CD4-positive, alpha-beta T cell (primary cell): ENCODE measurements around the gene NUDT11. TPM values are rescaled to one million over a fixed set of nuclear protein-coding genes. Genes with fewer than 3 reads are reported as not detected.
"Not testable (repeated sequence)": the region's sequence is repeated elsewhere in the genome, so short reads cannot be mapped to it uniquely, and the experiment has no call there.

ENCODE experiments used
- ATAC-seq: fragments of 200-7000 bp; cut with Tn5 transposase; one replicate; pipeline ENCODE4 v1.10.0; 2022; ENCODE audit warnings: mild to moderate bottlenecking; ENCODE audit not compliant: poor library complexity
- CTCF ChIA-PET: fragments of 350-600 bp; sonication (Branson Sonifier 250); formaldehyde crosslinking; loops from one replicate; lab custom pipeline; 2021; ENCODE audit warnings: antibody characterized with exemption, inconsistent platforms; lab: Charles Lee
- POLR2A ChIA-PET: fragments of 350-600 bp; sonication (Branson Sonifier 250); formaldehyde crosslinking; loops from one replicate; lab custom pipeline; 2021; ENCODE audit warnings: antibody characterized with exemption, inconsistent platforms; lab: Charles Lee
- DNase-seq, 14 experiments: peaks; one replicate each; pipeline ENCODE4 v3.0.0-alpha.2; 2013 to 2020; ENCODE audit warnings: mixed read lengths in 2 of 14
- H3K27ac ChIP-seq, 2 donors: one replicate each; pipeline versions ENCODE4 v1.5.1 to v1.7.0; 2013; ENCODE audit warnings: low read length in 2 of 2, low read depth in 1 of 2, mild to moderate bottlenecking in 1 of 2
- H3K27me3 ChIP-seq, 2 experiments: 1 replicate in 1 of 2; 2 replicates in 1 of 2; pipeline versions ENCODE4 v1.6.1 to v1.7.0; 2013; ENCODE audit warnings: low read length in 2 of 2, control low read depth in 1 of 2, mild to moderate bottlenecking in 1 of 2, moderate library complexity in 1 of 2; ENCODE audit not compliant: insufficient read depth in 2 of 2, control insufficient read depth in 1 of 2
- H3K36me3 ChIP-seq: one replicate; pipeline ENCODE4 v1.6.1; 2013; ENCODE audit warnings: low read length, control low read depth; ENCODE audit not compliant: insufficient read depth
- H3K4me1 ChIP-seq: one replicate; pipeline ENCODE4 v1.6.1; 2013; ENCODE audit warnings: low read length, control low read depth; ENCODE audit not compliant: insufficient read depth
- H3K4me3 ChIP-seq: one replicate; pipeline ENCODE4 v1.5.1; 2013; ENCODE audit warnings: mild to moderate bottlenecking, low read length, moderate library complexity
- H3K9me3 ChIP-seq, 2 experiments: 1 replicate in 1 of 2; 2 replicates in 1 of 2; pipeline versions ENCODE4 v1.6.1 to v1.7.0; 2013; ENCODE audit warnings: low read length in 2 of 2, mild to moderate bottlenecking in 2 of 2, control low read depth in 1 of 2, moderate library complexity in 1 of 2; ENCODE audit not compliant: control insufficient read depth in 1 of 2, insufficient read depth in 1 of 2
- H3K27ac Mint-ChIP-seq: one replicate; pipeline ENCODE4 v1.8.0; 2020; ENCODE audit warnings: mixed read lengths
- H3K27me3 Mint-ChIP-seq: one replicate; pipeline ENCODE4 v1.8.0; 2021; ENCODE audit warnings: mixed read lengths
- H3K36me3 Mint-ChIP-seq: one replicate; pipeline ENCODE4 v1.8.0; 2021; ENCODE audit warnings: low read depth, mixed read lengths
- H3K4me1 Mint-ChIP-seq: one replicate; pipeline ENCODE4 v1.8.0; 2021; ENCODE audit warnings: low read depth, mixed read lengths
- H3K4me3 Mint-ChIP-seq: one replicate; pipeline ENCODE4 v1.8.0; 2020; ENCODE audit warnings: mild to moderate bottlenecking, mixed read lengths
- H3K9me3 Mint-ChIP-seq: one replicate; pipeline ENCODE4 v1.8.0; 2020; ENCODE audit warnings: mixed read lengths
- intact Hi-C, 2 experiments: fragments of 100-400 bp; cut with DNase I in 1 of 2; cut with micrococcal nuclease in 1 of 2; formaldehyde crosslinking; loops; one replicate each; pipeline versions ENCODE4 v1.15.1 to v1.9.0; 2023 to 2025; cut with DNase I, micrococcal nuclease
- total RNA-seq, 174 experiments: library from RNA in 2 of 174; stranded (reverse) in 2 of 174; gene quantifications; one replicate each; pipeline ENCODE4 v1.2.3 and lab custom pipeline; 2021 to 2026
- TF ChIP-seq, protein P1 (sequence below): fragments of 200-600 bp; IDR thresholded peaks from one replicate; pipeline ENCODE4 v1.8.0; 2022; ENCODE audit warnings: antibody characterized with exemption, mild to moderate bottlenecking

The NUDT11 gene
- total RNA-seq, 2 experiments from 2014 or later: 0.20 to 0.47 TPM

DNA sequence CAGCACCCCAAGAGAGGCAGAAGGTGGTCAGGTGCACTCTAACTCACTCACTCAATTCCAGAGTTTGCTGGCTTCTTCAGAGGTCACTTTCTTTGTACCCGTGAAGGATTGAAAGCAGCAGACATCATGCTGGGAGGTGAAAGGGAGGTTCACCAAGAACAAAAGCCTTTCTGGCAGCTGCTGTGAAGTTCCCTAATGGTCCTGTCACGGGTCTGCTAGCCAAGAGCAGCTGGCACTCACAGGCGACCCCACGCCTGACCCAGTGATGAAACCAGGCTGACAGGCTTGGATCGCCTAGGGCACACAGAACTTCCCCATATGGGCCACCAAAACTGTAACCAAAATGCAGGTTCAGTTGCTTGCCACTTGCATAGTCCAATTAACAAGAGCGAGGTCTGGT, 11.8 kb downstream of the NUDT11 start:
- DNase-seq (no peak), ATAC-seq (no peak)
- Histone ChIP-seq H3K4me3 (no peak overlapping the region), H3K9me3 (no peaks in the 10 kb centered on the region), H3K27me3 (no peaks in the 10 kb centered on the region), H3K27ac (no peak overlapping the region), H3K36me3 (no peaks in the 10 kb centered on the region), H3K4me1 (no peaks in the 10 kb centered on the region)
- ChIA-PET CTCF (no interaction called here), POLR2A (no interaction called here)
- no peaks in the 10 kb centered on the region for H3K9me3 Mint-ChIP-seq
- H3K4me1 Mint-ChIP-seq: no peaks in the 10 kb centered on the region
- H3K27me3 Mint-ChIP-seq: no peaks in the 10 kb centered on the region
- H3K36me3 Mint-ChIP-seq: no peaks in the 10 kb centered on the region
- TF ChIP-seq, protein P1, sequence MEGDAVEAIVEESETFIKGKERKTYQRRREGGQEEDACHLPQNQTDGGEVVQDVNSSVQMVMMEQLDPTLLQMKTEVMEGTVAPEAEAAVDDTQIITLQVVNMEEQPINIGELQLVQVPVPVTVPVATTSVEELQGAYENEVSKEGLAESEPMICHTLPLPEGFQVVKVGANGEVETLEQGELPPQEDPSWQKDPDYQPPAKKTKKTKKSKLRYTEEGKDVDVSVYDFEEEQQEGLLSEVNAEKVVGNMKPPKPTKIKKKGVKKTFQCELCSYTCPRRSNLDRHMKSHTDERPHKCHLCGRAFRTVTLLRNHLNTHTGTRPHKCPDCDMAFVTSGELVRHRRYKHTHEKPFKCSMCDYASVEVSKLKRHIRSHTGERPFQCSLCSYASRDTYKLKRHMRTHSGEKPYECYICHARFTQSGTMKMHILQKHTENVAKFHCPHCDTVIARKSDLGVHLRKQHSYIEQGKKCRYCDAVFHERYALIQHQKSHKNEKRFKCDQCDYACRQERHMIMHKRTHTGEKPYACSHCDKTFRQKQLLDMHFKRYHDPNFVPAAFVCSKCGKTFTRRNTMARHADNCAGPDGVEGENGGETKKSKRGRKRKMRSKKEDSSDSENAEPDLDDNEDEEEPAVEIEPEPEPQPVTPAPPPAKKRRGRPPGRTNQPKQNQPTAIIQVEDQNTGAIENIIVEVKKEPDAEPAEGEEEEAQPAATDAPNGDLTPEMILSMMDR: no peak
- H3K4me3 Mint-ChIP-seq: no peak overlapping the region
- no peak overlapping the region for H3K27ac Mint-ChIP-seq
- intact Hi-C loops: no loop called here

- H3K36me3 ChIP-seq, H3K4me1 ChIP-seq, H3K36me3 Mint-ChIP-seq, H3K4me1 Mint-ChIP-seq, H3K27me3 ChIP-seq, H3K4me3 ChIP-seq, intact Hi-C loops, H3K9me3 ChIP-seq, H3K4me3 Mint-ChIP-seq, ATAC-seq, H3K27ac Mint-ChIP-seq, POLR2A ChIA-PET, CTCF ChIA-PET, DNase-seq, H3K27ac ChIP-seq, H3K9me3 Mint-ChIP-seq, H3K27me3 Mint-ChIP-seq: not testable (repeated sequence)
Measured at GRCh38 chrX:51482411-51482810, 14.0 kb downstream of the NUDT11 start.

GRCh38 chrX:51476930-51477329, 19.5 kb downstream of the NUDT11 start:
- ATAC-seq (no peak), DNase-seq (no peak)
- Histone ChIP-seq H3K36me3 (no peaks in the 10 kb centered on the region), H3K9me3 (no peaks in the 10 kb centered on the region), H3K27ac (no peak overlapping the region), H3K27me3 (no peaks in the 10 kb centered on the region), H3K4me3 (no peak overlapping the region), H3K4me1 (no peaks in the 10 kb centered on the region)
- intact Hi-C loops: no loop called here
- TF ChIP-seq, protein P1: no peak
- ChIA-PET CTCF (no interaction called here), POLR2A (no interaction called here)
- H3K36me3 Mint-ChIP-seq: no peaks in the 10 kb centered on the region
- no peaks in the 10 kb centered on the region for H3K27me3 Mint-ChIP-seq
- H3K4me3 Mint-ChIP-seq: no peak overlapping the region
- H3K27ac Mint-ChIP-seq: no peak overlapping the region
- no peaks in the 10 kb centered on the region for H3K9me3 Mint-ChIP-seq
- no peaks in the 10 kb centered on the region for H3K4me1 Mint-ChIP-seq

- no peaks in the 10 kb centered on the region for H3K9me3 ChIP-seq
- H3K27me3 ChIP-seq: no peaks in the 10 kb centered on the region
- H3K36me3 ChIP-seq: no peaks in the 10 kb centered on the region
- no peak overlapping the region for H3K27ac ChIP-seq
- TF ChIP-seq, protein P1: no peak
- no peak overlapping the region for H3K4me3 ChIP-seq
- no peaks in the 10 kb centered on the region for H3K36me3 Mint-ChIP-seq
- H3K4me3 Mint-ChIP-seq: no peak overlapping the region
- CTCF ChIA-PET: no interaction called here
- intact Hi-C loops: loop anchor here in 1 of 2 experiments (5.0 kb wide), 1 partner anchor 771 kb away; no protein-coding TSS in a partner anchor
- ATAC-seq (no peak), DNase-seq (no peak)
- H3K27me3 Mint-ChIP-seq: no peaks in the 10 kb centered on the region
- H3K4me1 ChIP-seq: no peaks in the 10 kb centered on the region
- no peak overlapping the region for H3K27ac Mint-ChIP-seq
- POLR2A ChIA-PET: no interaction called here
- no peaks in the 10 kb centered on the region for H3K9me3 Mint-ChIP-seq
- H3K4me1 Mint-ChIP-seq: no peaks in the 10 kb centered on the region
Measured at GRCh38 chrX:51463322-51463721, 33.1 kb downstream of the NUDT11 start.
